ENCODE results near the gene SERPINE3.

DNA sequence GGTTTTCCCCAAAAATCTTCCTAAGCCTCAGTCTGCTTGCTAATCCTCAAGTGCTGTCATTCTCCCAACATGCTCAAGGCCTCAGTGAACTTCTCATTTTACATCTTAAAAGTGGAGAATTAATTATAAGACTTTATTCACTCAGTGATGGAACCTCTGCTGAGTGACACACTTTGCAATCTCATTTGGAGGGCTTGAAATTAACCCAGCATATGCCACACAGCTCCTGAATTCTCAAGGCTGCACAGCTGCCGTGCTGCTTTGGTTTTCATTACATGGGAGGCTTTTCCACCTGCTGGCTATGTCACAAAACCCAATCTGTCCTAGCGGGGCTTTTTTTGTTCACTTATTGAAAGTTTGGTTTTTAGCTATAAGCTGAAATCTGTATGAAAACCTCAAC, 28.3 kb upstream of the SERPINE3 start:
- TF ChIP-seq, protein P1, sequence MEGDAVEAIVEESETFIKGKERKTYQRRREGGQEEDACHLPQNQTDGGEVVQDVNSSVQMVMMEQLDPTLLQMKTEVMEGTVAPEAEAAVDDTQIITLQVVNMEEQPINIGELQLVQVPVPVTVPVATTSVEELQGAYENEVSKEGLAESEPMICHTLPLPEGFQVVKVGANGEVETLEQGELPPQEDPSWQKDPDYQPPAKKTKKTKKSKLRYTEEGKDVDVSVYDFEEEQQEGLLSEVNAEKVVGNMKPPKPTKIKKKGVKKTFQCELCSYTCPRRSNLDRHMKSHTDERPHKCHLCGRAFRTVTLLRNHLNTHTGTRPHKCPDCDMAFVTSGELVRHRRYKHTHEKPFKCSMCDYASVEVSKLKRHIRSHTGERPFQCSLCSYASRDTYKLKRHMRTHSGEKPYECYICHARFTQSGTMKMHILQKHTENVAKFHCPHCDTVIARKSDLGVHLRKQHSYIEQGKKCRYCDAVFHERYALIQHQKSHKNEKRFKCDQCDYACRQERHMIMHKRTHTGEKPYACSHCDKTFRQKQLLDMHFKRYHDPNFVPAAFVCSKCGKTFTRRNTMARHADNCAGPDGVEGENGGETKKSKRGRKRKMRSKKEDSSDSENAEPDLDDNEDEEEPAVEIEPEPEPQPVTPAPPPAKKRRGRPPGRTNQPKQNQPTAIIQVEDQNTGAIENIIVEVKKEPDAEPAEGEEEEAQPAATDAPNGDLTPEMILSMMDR (IDR thresholded peaks at IDR 0.05; ENCODE audit: poor library complexity, severe bottlenecking) = no peak
- TF ChIP-seq POLR2AphosphoS5 (IDR thresholded peaks at IDR 0.05) = no peak
- TF ChIP-seq EZH2 (IDR thresholded peaks at IDR 0.05; ENCODE audit: borderline replicate concordance, insufficient read depth, low read length, poor library complexity, severe bottlenecking) = no peak
- TF ChIP-seq, protein P2, sequence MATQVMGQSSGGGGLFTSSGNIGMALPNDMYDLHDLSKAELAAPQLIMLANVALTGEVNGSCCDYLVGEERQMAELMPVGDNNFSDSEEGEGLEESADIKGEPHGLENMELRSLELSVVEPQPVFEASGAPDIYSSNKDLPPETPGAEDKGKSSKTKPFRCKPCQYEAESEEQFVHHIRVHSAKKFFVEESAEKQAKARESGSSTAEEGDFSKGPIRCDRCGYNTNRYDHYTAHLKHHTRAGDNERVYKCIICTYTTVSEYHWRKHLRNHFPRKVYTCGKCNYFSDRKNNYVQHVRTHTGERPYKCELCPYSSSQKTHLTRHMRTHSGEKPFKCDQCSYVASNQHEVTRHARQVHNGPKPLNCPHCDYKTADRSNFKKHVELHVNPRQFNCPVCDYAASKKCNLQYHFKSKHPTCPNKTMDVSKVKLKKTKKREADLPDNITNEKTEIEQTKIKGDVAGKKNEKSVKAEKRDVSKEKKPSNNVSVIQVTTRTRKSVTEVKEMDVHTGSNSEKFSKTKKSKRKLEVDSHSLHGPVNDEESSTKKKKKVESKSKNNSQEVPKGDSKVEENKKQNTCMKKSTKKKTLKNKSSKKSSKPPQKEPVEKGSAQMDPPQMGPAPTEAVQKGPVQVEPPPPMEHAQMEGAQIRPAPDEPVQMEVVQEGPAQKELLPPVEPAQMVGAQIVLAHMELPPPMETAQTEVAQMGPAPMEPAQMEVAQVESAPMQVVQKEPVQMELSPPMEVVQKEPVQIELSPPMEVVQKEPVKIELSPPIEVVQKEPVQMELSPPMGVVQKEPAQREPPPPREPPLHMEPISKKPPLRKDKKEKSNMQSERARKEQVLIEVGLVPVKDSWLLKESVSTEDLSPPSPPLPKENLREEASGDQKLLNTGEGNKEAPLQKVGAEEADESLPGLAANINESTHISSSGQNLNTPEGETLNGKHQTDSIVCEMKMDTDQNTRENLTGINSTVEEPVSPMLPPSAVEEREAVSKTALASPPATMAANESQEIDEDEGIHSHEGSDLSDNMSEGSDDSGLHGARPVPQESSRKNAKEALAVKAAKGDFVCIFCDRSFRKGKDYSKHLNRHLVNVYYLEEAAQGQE (IDR thresholded peaks at IDR 0.05; ENCODE audit: borderline replicate concordance) = no peak
- TF ChIP-seq EP300 (conservative IDR thresholded peaks at IDR 0.05; ENCODE audit: poor library complexity, severe bottlenecking) = no peak
- TF ChIP-seq TAF1 (IDR thresholded peaks at IDR 0.05; ENCODE audit: low read depth) = no peak
